HL-60 (cell line): ENCODE data around the gene SLC3A2.

Source experiments
- POLR2AphosphoS5 ChIP-seq: IDR thresholded peaks from 2 replicates; pipeline ENCODE4 v1.6.1; 2012; ENCODE audit warnings: low read depth
- REST ChIP-seq: IDR thresholded peaks from 2 replicates; pipeline ENCODE4 v1.6.1; 2012; ENCODE audit warnings: low read depth; ENCODE audit not compliant: insufficient replicate concordance
- TF ChIP-seq, protein P1 (sequence below): IDR thresholded peaks from one replicate; pipeline ENCODE4 v1.5.1; 2011; ENCODE audit warnings: low read length, control low read depth, inconsistent platforms; ENCODE audit not compliant: insufficient read depth

DNA sequence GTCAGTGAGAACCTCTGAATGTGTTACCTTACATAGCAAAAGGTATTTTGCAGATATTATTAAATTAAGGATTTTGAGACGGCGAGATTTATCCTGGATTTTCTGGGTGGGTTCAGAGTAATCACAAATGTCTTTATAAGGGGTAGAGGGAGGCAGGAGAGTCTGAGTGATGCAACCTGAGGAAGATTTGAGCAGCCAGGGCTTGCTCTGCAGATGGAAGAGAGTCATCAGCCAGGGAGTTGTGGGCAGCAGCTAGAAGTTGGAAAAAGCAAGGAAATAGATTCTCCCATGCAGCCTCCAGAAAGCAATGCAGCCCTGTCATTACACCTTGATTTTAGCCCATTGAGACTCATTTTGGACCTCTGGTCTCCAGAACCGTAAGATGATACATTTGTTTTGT lies 37.2 kb upstream of the SLC3A2 start:
- TF ChIP-seq, protein P1, sequence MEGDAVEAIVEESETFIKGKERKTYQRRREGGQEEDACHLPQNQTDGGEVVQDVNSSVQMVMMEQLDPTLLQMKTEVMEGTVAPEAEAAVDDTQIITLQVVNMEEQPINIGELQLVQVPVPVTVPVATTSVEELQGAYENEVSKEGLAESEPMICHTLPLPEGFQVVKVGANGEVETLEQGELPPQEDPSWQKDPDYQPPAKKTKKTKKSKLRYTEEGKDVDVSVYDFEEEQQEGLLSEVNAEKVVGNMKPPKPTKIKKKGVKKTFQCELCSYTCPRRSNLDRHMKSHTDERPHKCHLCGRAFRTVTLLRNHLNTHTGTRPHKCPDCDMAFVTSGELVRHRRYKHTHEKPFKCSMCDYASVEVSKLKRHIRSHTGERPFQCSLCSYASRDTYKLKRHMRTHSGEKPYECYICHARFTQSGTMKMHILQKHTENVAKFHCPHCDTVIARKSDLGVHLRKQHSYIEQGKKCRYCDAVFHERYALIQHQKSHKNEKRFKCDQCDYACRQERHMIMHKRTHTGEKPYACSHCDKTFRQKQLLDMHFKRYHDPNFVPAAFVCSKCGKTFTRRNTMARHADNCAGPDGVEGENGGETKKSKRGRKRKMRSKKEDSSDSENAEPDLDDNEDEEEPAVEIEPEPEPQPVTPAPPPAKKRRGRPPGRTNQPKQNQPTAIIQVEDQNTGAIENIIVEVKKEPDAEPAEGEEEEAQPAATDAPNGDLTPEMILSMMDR: no peak
- TF ChIP-seq POLR2AphosphoS5 (no peak), REST (no peak)
